IMR-90 (cell line): ENCODE measurements around the gene SPESP1.

Experiments used
- CEBPB ChIP-seq: IDR thresholded peaks from 2 replicates; pipeline ENCODE4 v1.6.1; 2012; ENCODE audit warnings: low read depth, low read length, improper control_type of control experiment
- FOS ChIP-seq: fragments of 150-350 bp; IDR thresholded peaks from 2 replicates; pipeline ENCODE4 v1.6.1; 2016; ENCODE audit warnings: low read depth, low read length
- MXI1 ChIP-seq: IDR thresholded peaks from 2 replicates; pipeline ENCODE4 v1.6.1; 2012; ENCODE audit warnings: low read depth, mild to moderate bottlenecking, low read length, moderate library complexity, borderline replicate concordance
- POLR2A ChIP-seq: IDR thresholded peaks from 2 replicates; pipeline ENCODE4 v1.6.1; 2012; ENCODE audit warnings: mild to moderate bottlenecking, low read depth, low read length
- RAD21 ChIP-seq: IDR thresholded peaks from 2 replicates; pipeline ENCODE4 v1.6.1; 2012; ENCODE audit warnings: low read length, improper control_type of control experiment
- RCOR1 ChIP-seq: IDR thresholded peaks from 2 replicates; pipeline ENCODE4 v1.6.1; 2012; ENCODE audit warnings: mild to moderate bottlenecking, low read length, improper control_type of control experiment; ENCODE audit not compliant: insufficient replicate concordance
- RFX5 ChIP-seq: IDR thresholded peaks from 2 replicates; pipeline ENCODE4 v1.8.0; 2012; ENCODE audit warnings: low read depth, mild to moderate bottlenecking, low read length, moderate library complexity
- SMC3 ChIP-seq: fragments of 150-350 bp; IDR thresholded peaks from 2 replicates; pipeline ENCODE4 v1.6.1; 2016; ENCODE audit warnings: low read depth, mild to moderate bottlenecking, antibody characterized with exemption, low read length, moderate library complexity
- TF ChIP-seq, protein P1 (sequence below): conservative IDR thresholded peaks from 2 replicates; pipeline ENCODE4 v1.5.1; 2012; ENCODE audit warnings: mild to moderate bottlenecking, low read depth, low read length, improper control_type of control experiment
- TF ChIP-seq, protein P2 (sequence below): fragments of 150-350 bp; IDR thresholded peaks from 2 replicates; pipeline ENCODE4 v1.6.1; 2017; ENCODE audit warnings: mild to moderate bottlenecking, antibody characterized with exemption, low read length, low read depth

DNA sequence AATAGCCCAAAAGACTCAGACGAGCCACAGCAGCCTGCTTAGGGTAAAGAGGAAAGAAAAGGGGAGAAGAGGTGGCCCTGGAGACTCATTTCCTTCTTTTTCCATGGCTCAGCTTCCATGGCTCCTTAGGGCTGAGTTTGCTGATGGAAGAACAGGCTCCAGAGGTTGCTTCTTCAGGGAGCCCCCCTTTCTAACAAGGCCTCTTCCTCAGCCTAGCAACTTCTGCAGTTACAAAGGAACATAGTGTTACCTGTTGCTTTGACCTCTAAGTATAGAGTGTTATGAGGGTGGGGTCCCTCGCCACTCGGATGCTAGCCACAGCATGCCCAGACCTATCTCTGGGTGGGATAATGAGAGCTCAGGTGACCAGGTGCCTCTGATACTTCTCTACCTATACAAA, 43.2 kb upstream of the SPESP1 start:
- TF ChIP-seq SMC3 (no peak), CEBPB (no peak), POLR2A (no peak), RAD21 (no peak), FOS (no peak), MXI1 (no peak), RFX5 (no peak), RCOR1 (no peak)
- TF ChIP-seq, protein P1, sequence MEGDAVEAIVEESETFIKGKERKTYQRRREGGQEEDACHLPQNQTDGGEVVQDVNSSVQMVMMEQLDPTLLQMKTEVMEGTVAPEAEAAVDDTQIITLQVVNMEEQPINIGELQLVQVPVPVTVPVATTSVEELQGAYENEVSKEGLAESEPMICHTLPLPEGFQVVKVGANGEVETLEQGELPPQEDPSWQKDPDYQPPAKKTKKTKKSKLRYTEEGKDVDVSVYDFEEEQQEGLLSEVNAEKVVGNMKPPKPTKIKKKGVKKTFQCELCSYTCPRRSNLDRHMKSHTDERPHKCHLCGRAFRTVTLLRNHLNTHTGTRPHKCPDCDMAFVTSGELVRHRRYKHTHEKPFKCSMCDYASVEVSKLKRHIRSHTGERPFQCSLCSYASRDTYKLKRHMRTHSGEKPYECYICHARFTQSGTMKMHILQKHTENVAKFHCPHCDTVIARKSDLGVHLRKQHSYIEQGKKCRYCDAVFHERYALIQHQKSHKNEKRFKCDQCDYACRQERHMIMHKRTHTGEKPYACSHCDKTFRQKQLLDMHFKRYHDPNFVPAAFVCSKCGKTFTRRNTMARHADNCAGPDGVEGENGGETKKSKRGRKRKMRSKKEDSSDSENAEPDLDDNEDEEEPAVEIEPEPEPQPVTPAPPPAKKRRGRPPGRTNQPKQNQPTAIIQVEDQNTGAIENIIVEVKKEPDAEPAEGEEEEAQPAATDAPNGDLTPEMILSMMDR: no peak
- TF ChIP-seq, protein P2, sequence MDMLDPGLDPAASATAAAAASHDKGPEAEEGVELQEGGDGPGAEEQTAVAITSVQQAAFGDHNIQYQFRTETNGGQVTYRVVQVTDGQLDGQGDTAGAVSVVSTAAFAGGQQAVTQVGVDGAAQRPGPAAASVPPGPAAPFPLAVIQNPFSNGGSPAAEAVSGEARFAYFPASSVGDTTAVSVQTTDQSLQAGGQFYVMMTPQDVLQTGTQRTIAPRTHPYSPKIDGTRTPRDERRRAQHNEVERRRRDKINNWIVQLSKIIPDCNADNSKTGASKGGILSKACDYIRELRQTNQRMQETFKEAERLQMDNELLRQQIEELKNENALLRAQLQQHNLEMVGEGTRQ: no peak
